GM12875 (cell line): ENCODE results near the gene UBE2D3.

Source experiments
- H3K4me3 ChIP-seq: one replicate; pipeline ENCODE4 v1.5.1; 2011; ENCODE audit warnings: low read depth, low read length, control low read depth
- CTCF ChIP-seq: IDR thresholded peaks from 2 replicates; pipeline ENCODE4 v1.5.1; 2011; ENCODE audit warnings: low read depth, mild to moderate bottlenecking, control low read depth, inconsistent platforms, low read length, moderate library complexity, borderline replicate concordance; ENCODE audit not compliant: insufficient read depth

Gene UBE2D3

GRCh38 chr4:102808009-102808408 lies 19.3 kb downstream of the UBE2D3 start:
- H3K4me3 ChIP-seq, result no peak overlapping the region
- TF ChIP-seq CTCF, result no peak

GRCh38 chr4:102807345-102807744 lies 20.0 kb downstream of the UBE2D3 start:
- no peak overlapping the region for H3K4me3 ChIP-seq
- no peak for TF ChIP-seq CTCF

GRCh38 chr4:102799816-102800215 lies 27.5 kb downstream of the UBE2D3 start:
- no peak for TF ChIP-seq CTCF
- H3K4me3 ChIP-seq, result no peak overlapping the region

GRCh38 chr4:102794999-102795398 lies 32.4 kb downstream of the UBE2D3 start:
- H3K4me3 ChIP-seq, result no peak overlapping the region
- no peak for TF ChIP-seq CTCF

- H3K4me3 ChIP-seq, result no peak overlapping the region
- TF ChIP-seq CTCF, result no peak
Observed at GRCh38 chr4:102792361-102792936, 34.9 kb downstream of the UBE2D3 start.

- H3K4me3 ChIP-seq, result no peak overlapping the region
Observed at GRCh38 chr4:102791318-102791835, 36.0 kb downstream of the UBE2D3 start.

More at GRCh38 chr4:102791318-102791835, 36.0 kb downstream of the UBE2D3 start:
- no peak for TF ChIP-seq CTCF
